ENCODE data around the gene SST. TPM values are rescaled to one million over a fixed set of nuclear protein-coding genes. Genes with fewer than 3 reads are reported as not detected.
A peak's percentile ranks its signal among the peaks of the same experiment; 100 is the strongest.

Gene SST
- total RNA-seq, 1 experiment from 2014 or later = not detected

DNA sequence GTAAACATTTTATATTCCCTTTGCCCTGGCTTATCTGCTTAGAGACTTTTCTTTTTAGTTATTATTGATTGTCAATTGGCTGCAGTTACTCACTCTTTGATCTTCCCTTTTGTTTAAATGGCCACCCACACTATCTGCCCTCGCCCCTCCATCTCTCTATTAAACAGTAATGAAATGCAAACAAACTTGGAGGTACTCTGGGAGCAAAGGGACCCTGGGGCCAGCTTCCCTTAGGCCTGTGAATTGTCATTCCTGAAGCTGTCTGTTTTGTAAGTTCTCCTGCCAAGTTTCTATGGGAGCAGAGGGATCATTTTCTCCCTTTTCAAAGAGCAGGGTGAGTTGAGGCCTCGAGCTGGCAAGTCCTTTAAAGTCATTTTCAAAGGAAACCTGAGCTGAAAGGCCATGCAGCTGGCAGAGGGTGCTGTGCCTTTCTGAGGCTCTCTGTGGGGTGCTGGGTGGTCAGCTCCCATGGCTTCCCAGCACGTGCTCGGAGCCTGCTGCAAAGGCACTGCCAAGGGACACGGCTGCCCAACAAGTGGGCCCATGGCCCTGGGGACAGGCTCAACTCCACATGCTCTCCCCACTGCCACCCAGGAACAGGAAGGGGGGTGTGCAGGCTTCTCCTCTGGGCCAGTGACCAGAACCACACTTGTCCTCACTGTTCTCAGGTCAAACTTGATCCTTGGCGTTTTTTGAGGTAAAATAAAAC is 49.6 kb upstream of the SST start:
- BruUV-seq (replicated peaks) = no TSS peak
- intact Hi-C loops (cut with micrococcal nuclease) = loop anchor here (10.0 kb wide), 1 partner anchor 875 kb away; the partner anchor contains the start of gene ADIPOQ
- H3K4me1 ChIP-seq (ENCODE audit: control insufficient read depth in 1 of 2, insufficient read depth in 2 of 2, low read length in 2 of 2) = peaks cover 11 to 13% of the 10 kb centered on the region in 2 experiments; a peak in 3 of 4 replicates
- H3K4me2 ChIP-seq (ENCODE audit: low read length) = no peak overlapping the region
- H3K9ac ChIP-seq (ENCODE audit: low read length) = no peak overlapping the region
- H3K27me3 ChIP-seq (ENCODE audit: insufficient read depth, low read length) = no peaks in the 10 kb centered on the region
- no peaks in the 10 kb centered on the region for H4K20me1 ChIP-seq (ENCODE audit: insufficient read depth)
- H3K27ac ChIP-seq (ENCODE audit: low read depth, low read length) = peak overlapping the region; percentile 33; the same call in 1 of the 2 replicates
- no peaks in the 10 kb centered on the region for H3K9me2 ChIP-seq (ENCODE audit: insufficient read depth)
- H3K4me3 ChIP-seq (replicated peaks in 1 of 2; ENCODE audit: low read depth in 1 of 2, low read length in 2 of 2) = no peak overlapping the region
- TF ChIP-seq, protein P1, sequence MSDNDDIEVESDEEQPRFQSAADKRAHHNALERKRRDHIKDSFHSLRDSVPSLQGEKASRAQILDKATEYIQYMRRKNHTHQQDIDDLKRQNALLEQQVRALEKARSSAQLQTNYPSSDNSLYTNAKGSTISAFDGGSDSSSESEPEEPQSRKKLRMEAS (IDR thresholded peaks at IDR 0.05) = peak; percentile 63
- peak; percentile 61 for TF ChIP-seq TCF7L2 (IDR thresholded peaks at IDR 0.05; ENCODE audit: borderline replicate concordance, extremely low read depth, insufficient read depth, insufficient read length)
- no peak for TF ChIP-seq EGR1 (IDR thresholded peaks at IDR 0.05; ENCODE audit: low read depth)
- DNase-seq (ENCODE audit: low read depth, low spot score) (no peak), ATAC-seq (peak; percentile 54; the same call in 1 of the 2 replicates)
- CTCF ChIA-PET = interaction anchor here (0.8 to 2.9 kb wide), 3 partner anchors 11 to 401 kb away, joined by 3 to 15 read pairs (median 9); no protein-coding TSS in a partner anchor
- H3K36me3 ChIP-seq (ENCODE audit: control insufficient read depth in 1 of 2, insufficient read depth in 2 of 2, low read length in 2 of 2) = peaks cover 5 to 14% of the 10 kb centered on the region in 2 experiments; a peak in 3 of 4 replicates
- RAD21 ChIA-PET (ENCODE audit: low non-redundant PET in 1 of 2, low total read pairs in 2 of 2, uncharacterized antibody in 2 of 2, unreplicated experiment in 2 of 2) = no interaction called here
- H3K79me2 ChIP-seq (ENCODE audit: insufficient read depth, low read length) = no peaks in the 10 kb centered on the region
- no peaks in the 10 kb centered on the region for H3K9me3 ChIP-seq (ENCODE audit: control insufficient read depth in 1 of 2, insufficient read depth in 1 of 2, low read depth in 1 of 2, low read length in 2 of 2)
- POLR2A ChIA-PET = no interaction called here
- no peak overlapping the region for H2AFZ ChIP-seq (ENCODE audit: low read depth, low read length, poor library complexity, severe bottlenecking)

DNA sequence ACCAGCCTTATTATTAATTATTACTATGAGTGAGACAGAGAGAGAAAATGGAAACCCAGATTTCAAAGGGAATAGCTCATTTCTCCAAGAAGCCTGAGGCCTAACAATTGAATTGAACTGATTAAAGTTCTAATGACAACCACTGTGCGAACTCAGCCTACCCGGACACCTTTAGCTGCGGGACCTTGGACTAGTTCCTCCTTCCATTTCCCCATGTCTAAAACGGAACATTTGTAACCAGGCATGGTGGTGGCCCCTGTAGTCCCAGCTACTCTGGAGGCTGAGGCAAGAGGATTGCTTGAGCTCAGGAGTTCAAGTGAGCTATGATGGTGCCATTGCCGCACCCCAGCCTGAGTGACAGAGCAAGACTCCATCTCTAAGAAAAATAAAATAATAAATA is 48.6 kb upstream of the SST start:
- intact Hi-C loops (cut with micrococcal nuclease) = loop anchor here (10.0 kb wide), 1 partner anchor 874 kb away; the partner anchor contains the start of gene ADIPOQ
- ChIA-PET CTCF (interaction anchor here (2.5 to 2.9 kb wide), 2 partner anchors 10 to 39 kb away, joined by 9 to 15 read pairs; no protein-coding TSS in a partner anchor), POLR2A (interaction anchor here (1.0 kb wide), 1 partner anchor 14 kb away, joined by 3 read pairs; no protein-coding TSS in a partner anchor)
- TF ChIP-seq, protein P2, sequence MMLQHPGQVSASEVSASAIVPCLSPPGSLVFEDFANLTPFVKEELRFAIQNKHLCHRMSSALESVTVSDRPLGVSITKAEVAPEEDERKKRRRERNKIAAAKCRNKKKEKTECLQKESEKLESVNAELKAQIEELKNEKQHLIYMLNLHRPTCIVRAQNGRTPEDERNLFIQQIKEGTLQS (IDR thresholded peaks at IDR 0.05) = no peak
- TF ChIP-seq, protein P1 (IDR thresholded peaks at IDR 0.05) = no peak
- TF ChIP-seq SP1 (IDR thresholded peaks at IDR 0.05; ENCODE audit: low read depth) (no peak), CBX3 (IDR thresholded peaks at IDR 0.05; ENCODE audit: low read depth) (no peak), RAD21 (IDR thresholded peaks at IDR 0.05; ENCODE audit: low read depth) (no peak), EGR1 (IDR thresholded peaks at IDR 0.05; ENCODE audit: low read depth) (no peak), SRF (IDR thresholded peaks at IDR 0.05; ENCODE audit: low read depth) (no peak), TCF7L2 (IDR thresholded peaks at IDR 0.05; ENCODE audit: borderline replicate concordance, extremely low read depth, insufficient read depth, insufficient read length) (no peak), YY1 (IDR thresholded peaks at IDR 0.05; ENCODE audit: extremely low read depth, insufficient replicate concordance, low read depth, low read length) (no peak)
- TF ChIP-seq, protein P3, sequence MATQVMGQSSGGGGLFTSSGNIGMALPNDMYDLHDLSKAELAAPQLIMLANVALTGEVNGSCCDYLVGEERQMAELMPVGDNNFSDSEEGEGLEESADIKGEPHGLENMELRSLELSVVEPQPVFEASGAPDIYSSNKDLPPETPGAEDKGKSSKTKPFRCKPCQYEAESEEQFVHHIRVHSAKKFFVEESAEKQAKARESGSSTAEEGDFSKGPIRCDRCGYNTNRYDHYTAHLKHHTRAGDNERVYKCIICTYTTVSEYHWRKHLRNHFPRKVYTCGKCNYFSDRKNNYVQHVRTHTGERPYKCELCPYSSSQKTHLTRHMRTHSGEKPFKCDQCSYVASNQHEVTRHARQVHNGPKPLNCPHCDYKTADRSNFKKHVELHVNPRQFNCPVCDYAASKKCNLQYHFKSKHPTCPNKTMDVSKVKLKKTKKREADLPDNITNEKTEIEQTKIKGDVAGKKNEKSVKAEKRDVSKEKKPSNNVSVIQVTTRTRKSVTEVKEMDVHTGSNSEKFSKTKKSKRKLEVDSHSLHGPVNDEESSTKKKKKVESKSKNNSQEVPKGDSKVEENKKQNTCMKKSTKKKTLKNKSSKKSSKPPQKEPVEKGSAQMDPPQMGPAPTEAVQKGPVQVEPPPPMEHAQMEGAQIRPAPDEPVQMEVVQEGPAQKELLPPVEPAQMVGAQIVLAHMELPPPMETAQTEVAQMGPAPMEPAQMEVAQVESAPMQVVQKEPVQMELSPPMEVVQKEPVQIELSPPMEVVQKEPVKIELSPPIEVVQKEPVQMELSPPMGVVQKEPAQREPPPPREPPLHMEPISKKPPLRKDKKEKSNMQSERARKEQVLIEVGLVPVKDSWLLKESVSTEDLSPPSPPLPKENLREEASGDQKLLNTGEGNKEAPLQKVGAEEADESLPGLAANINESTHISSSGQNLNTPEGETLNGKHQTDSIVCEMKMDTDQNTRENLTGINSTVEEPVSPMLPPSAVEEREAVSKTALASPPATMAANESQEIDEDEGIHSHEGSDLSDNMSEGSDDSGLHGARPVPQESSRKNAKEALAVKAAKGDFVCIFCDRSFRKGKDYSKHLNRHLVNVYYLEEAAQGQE (IDR thresholded peaks at IDR 0.05; ENCODE audit: low read depth) = no peak

More for the DNA sequence above, 48.6 kb upstream of the SST start:
- Histone ChIP-seq H2AFZ (ENCODE audit: low read depth, low read length, poor library complexity, severe bottlenecking) (no peak overlapping the region), H3K4me1 (ENCODE audit: control insufficient read depth in 1 of 2, insufficient read depth in 2 of 2, low read length in 2 of 2) (peaks cover 11 to 13% of the 10 kb centered on the region in 2 experiments; a peak in 3 of 4 replicates), H3K79me2 (ENCODE audit: insufficient read depth, low read length) (no peaks in the 10 kb centered on the region), H3K27me3 (ENCODE audit: insufficient read depth, low read length) (no peaks in the 10 kb centered on the region), H3K9me3 (ENCODE audit: control insufficient read depth in 1 of 2, insufficient read depth in 1 of 2, low read depth in 1 of 2, low read length in 2 of 2) (no peaks in the 10 kb centered on the region), H3K4me3 (replicated peaks in 1 of 2; ENCODE audit: low read depth in 1 of 2, low read length in 2 of 2) (no peak overlapping the region), H3K36me3 (ENCODE audit: control insufficient read depth in 1 of 2, insufficient read depth in 2 of 2, low read length in 2 of 2) (peaks cover 5 to 11% of the 10 kb centered on the region in 2 experiments; a peak in 3 of 4 replicates), H3K9me2 (ENCODE audit: insufficient read depth) (no peaks in the 10 kb centered on the region), H4K20me1 (ENCODE audit: insufficient read depth) (no peaks in the 10 kb centered on the region), H3K9ac (ENCODE audit: low read length) (no peak overlapping the region), H3K4me2 (ENCODE audit: low read length) (no peak overlapping the region), H3K27ac (ENCODE audit: low read depth, low read length) (no peak overlapping the region)
- DNase-seq (ENCODE audit: low read depth, low spot score) = no peak
- no peak for ATAC-seq
- RAD21 ChIA-PET (ENCODE audit: low non-redundant PET in 1 of 2, low total read pairs in 2 of 2, uncharacterized antibody in 2 of 2, unreplicated experiment in 2 of 2) = no interaction called here
- no TSS peak for BruUV-seq (replicated peaks)
